WTC11 (cell line): ENCODE measurements around the gene COL5A1.

Experiments
- NR3C1 ChIP-seq: sonication (generic); formaldehyde crosslinking; conservative IDR thresholded peaks from 2 replicates; pipeline ENCODE4 v1.8.1; 2023; ENCODE audit warnings: low read depth, mild to moderate bottlenecking, missing genetic modification reagents
- OVOL2 ChIP-seq: fragments of 250-450 bp; sonication (Bioruptor Pico); IDR thresholded peaks from 2 replicates; pipeline ENCODE4 v1.9.0; 2021; ENCODE audit warnings: mild to moderate bottlenecking, borderline replicate concordance
- TP53 ChIP-seq: sonication (generic); formaldehyde crosslinking; IDR thresholded peaks from 2 replicates; pipeline ENCODE4 v1.8.1; 2023; ENCODE audit warnings: mild to moderate bottlenecking, missing genetic modification reagents
- TF ChIP-seq, protein P1 (sequence below): sonication (generic); formaldehyde crosslinking; IDR thresholded peaks from 2 replicates; pipeline ENCODE4 v1.8.1; 2022; ENCODE audit warnings: low read depth, missing genetic modification reagents, borderline replicate concordance
- TF ChIP-seq, protein P2 (sequence below): sonication (generic); formaldehyde crosslinking; IDR thresholded peaks from 2 replicates; pipeline ENCODE4 v1.8.1; 2023; ENCODE audit warnings: mild to moderate bottlenecking, missing genetic modification reagents, borderline replicate concordance

DNA sequence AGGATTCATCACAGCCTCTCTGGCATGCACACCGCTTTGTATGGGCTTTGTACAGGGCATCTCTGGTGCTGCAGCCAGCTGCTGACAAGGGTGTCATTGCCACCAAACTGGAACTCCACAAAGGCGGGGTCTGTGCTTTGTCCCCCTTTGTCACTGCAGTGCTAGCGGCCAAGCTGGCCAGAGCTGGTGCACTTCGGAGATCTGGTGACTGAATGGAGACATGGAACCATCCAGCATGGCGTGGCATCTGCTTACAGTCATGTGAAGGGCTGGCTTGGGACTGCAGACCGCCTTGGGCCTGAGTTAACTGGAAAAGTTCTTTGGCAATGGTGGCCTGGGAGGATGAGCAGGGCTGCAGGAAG, 18.7 kb upstream of the COL5A1 start:
- no peak for TF ChIP-seq TP53 (CRISPR knock-in tag)
- no peak for TF ChIP-seq NR3C1
- TF ChIP-seq OVOL2 (CRISPR knock-in tag) = no peak
- TF ChIP-seq, protein P1, sequence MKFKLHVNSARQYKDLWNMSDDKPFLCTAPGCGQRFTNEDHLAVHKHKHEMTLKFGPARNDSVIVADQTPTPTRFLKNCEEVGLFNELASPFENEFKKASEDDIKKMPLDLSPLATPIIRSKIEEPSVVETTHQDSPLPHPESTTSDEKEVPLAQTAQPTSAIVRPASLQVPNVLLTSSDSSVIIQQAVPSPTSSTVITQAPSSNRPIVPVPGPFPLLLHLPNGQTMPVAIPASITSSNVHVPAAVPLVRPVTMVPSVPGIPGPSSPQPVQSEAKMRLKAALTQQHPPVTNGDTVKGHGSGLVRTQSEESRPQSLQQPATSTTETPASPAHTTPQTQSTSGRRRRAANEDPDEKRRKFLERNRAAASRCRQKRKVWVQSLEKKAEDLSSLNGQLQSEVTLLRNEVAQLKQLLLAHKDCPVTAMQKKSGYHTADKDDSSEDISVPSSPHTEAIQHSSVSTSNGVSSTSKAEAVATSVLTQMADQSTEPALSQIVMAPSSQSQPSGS (CRISPR knock-in tag) = no peak
- TF ChIP-seq, protein P2, sequence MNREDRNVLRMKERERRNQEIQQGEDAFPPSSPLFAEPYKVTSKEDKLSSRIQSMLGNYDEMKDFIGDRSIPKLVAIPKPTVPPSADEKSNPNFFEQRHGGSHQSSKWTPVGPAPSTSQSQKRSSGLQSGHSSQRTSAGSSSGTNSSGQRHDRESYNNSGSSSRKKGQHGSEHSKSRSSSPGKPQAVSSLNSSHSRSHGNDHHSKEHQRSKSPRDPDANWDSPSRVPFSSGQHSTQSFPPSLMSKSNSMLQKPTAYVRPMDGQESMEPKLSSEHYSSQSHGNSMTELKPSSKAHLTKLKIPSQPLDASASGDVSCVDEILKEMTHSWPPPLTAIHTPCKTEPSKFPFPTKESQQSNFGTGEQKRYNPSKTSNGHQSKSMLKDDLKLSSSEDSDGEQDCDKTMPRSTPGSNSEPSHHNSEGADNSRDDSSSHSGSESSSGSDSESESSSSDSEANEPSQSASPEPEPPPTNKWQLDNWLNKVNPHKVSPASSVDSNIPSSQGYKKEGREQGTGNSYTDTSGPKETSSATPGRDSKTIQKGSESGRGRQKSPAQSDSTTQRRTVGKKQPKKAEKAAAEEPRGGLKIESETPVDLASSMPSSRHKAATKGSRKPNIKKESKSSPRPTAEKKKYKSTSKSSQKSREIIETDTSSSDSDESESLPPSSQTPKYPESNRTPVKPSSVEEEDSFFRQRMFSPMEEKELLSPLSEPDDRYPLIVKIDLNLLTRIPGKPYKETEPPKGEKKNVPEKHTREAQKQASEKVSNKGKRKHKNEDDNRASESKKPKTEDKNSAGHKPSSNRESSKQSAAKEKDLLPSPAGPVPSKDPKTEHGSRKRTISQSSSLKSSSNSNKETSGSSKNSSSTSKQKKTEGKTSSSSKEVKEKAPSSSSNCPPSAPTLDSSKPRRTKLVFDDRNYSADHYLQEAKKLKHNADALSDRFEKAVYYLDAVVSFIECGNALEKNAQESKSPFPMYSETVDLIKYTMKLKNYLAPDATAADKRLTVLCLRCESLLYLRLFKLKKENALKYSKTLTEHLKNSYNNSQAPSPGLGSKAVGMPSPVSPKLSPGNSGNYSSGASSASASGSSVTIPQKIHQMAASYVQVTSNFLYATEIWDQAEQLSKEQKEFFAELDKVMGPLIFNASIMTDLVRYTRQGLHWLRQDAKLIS (CRISPR knock-in tag) = no peak
